Measurements from ENCODE around the gene SYNGR2. TPM values are rescaled to one million over a fixed set of nuclear protein-coding genes. Genes with fewer than 3 reads are reported as not detected.

SYNGR2 gene
- total and polyA plus RNA-seq, 9 of the 15 experiments (the other 6 are each of a cell fraction or from before 2014, with no cell fraction given), result 1.4 to 173 (median 87.8) TPM

DNA sequence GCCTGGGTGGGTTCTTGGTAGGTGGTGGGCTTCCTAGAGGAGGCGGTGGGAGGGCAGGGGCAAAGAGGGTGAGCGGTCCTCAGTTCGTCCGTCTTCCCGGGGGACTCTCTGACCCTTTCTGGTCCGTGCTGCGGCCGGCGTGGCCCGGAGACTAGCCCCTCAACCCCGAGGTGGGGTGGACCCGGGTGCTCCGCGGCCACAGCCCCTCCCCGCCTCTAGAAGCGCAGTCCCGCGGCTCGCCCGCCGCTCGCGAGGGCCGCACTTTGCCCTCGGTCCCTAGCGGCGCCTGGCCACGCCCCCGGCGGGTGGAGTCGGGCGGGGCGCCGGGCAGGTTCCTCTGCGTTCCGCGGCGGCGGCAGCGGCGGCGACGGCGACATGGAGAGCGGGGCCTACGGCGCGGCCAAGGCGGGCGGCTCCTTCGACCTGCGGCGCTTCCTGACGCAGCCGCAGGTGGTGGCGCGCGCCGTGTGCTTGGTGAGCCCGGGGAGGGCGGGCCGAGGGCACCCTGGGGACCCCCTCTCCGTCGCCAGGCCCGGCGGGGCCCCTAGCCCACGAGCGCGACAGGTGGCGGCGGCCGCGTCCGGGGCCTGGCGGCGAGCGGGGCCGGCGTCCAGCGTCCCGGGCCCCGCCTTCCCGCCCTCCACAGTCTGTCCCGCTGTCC lies at the start of gene SYNGR2 (continued):
- TF ChIP-seq CBX1 (IDR thresholded peaks at IDR 0.05; ENCODE audit: low read depth) (0 out of 2 replicates have a peak, but pooled peaks have one; percentile 50), ZBTB17 (CRISPR knock-in tag; IDR thresholded peaks at IDR 0.05) (0 out of 2 replicates have a peak, but pooled peaks have one; percentile 65), SPI1 (IDR thresholded peaks at IDR 0.05; ENCODE audit: borderline replicate concordance, low read depth, low read length) (peak; percentile 32; the same call in 1 of the 2 replicates), NEUROD1 (IDR thresholded peaks at IDR 0.05; ENCODE audit: borderline replicate concordance, low read depth, low read length, partially characterized antibody) (peak; percentile 54), ETV5 (CRISPR knock-in tag; IDR thresholded peaks at IDR 0.05; ENCODE audit: low read depth) (0 out of 2 replicates have a peak, but pooled peaks have one; percentile 25), TRIM28 (IDR thresholded peaks at IDR 0.05) (no peak), FUS (optimal IDR thresholded peaks at IDR 0.05; ENCODE audit: low read depth, low read length) (peak; percentile 46), NR4A1 (CRISPR knock-in tag; IDR thresholded peaks at IDR 0.05) (no peak), NR4A1 (tag; IDR thresholded peaks at IDR 0.05) (no peak), TBP (optimal IDR thresholded peaks at IDR 0.05; ENCODE audit: low read depth, low read length) (peak; percentile 52), ESRRA (IDR thresholded peaks at IDR 0.05; ENCODE audit: borderline replicate concordance, low read depth) (peak; percentile 42), BHLHE40 (IDR thresholded peaks at IDR 0.05; ENCODE audit: low read length) (0 out of 2 replicates have a peak, but pooled peaks have one; percentile 26), MAZ (CRISPR knock-in tag; conservative IDR thresholded peaks at IDR 0.05 in 1 of 2, IDR thresholded peaks at IDR 0.05 in 1 of 2) (peak; percentile 91 to 95), HNRNPL (IDR thresholded peaks at IDR 0.05; ENCODE audit: low read depth, low read length) (peak; percentile 64; the same call in 1 of the 2 replicates), U2AF1 (optimal IDR thresholded peaks at IDR 0.05; ENCODE audit: low read depth, low read length) (peak; percentile 48), ZFX (CRISPR knock-in tag; IDR thresholded peaks at IDR 0.05) (peak; percentile 73), SAP30 (IDR thresholded peaks at IDR 0.05; ENCODE audit: borderline replicate concordance, insufficient read depth, low read depth, low read length, poor library complexity, severe bottlenecking) (peak; percentile 44), CCNT2 (IDR thresholded peaks at IDR 0.05; ENCODE audit: borderline replicate concordance, extremely low read depth, insufficient read length, low read depth, low read length) (peak; percentile 89)
- TF ChIP-seq, protein P1, sequence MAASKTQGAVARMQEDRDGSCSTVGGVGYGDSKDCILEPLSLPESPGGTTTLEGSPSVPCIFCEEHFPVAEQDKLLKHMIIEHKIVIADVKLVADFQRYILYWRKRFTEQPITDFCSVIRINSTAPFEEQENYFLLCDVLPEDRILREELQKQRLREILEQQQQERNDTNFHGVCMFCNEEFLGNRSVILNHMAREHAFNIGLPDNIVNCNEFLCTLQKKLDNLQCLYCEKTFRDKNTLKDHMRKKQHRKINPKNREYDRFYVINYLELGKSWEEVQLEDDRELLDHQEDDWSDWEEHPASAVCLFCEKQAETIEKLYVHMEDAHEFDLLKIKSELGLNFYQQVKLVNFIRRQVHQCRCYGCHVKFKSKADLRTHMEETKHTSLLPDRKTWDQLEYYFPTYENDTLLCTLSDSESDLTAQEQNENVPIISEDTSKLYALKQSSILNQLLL (CRISPR knock-in tag; IDR thresholded peaks at IDR 0.05; ENCODE audit: borderline replicate concordance), result no peak
- TF ChIP-seq, protein P2, sequence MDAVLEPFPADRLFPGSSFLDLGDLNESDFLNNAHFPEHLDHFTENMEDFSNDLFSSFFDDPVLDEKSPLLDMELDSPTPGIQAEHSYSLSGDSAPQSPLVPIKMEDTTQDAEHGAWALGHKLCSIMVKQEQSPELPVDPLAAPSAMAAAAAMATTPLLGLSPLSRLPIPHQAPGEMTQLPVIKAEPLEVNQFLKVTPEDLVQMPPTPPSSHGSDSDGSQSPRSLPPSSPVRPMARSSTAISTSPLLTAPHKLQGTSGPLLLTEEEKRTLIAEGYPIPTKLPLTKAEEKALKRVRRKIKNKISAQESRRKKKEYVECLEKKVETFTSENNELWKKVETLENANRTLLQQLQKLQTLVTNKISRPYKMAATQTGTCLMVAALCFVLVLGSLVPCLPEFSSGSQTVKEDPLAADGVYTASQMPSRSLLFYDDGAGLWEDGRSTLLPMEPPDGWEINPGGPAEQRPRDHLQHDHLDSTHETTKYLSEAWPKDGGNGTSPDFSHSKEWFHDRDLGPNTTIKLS (IDR thresholded peaks at IDR 0.05; ENCODE audit: borderline replicate concordance, low read depth), result peak; percentile 41; the same call in 1 of the 2 replicates
- TF ChIP-seq, protein P3, sequence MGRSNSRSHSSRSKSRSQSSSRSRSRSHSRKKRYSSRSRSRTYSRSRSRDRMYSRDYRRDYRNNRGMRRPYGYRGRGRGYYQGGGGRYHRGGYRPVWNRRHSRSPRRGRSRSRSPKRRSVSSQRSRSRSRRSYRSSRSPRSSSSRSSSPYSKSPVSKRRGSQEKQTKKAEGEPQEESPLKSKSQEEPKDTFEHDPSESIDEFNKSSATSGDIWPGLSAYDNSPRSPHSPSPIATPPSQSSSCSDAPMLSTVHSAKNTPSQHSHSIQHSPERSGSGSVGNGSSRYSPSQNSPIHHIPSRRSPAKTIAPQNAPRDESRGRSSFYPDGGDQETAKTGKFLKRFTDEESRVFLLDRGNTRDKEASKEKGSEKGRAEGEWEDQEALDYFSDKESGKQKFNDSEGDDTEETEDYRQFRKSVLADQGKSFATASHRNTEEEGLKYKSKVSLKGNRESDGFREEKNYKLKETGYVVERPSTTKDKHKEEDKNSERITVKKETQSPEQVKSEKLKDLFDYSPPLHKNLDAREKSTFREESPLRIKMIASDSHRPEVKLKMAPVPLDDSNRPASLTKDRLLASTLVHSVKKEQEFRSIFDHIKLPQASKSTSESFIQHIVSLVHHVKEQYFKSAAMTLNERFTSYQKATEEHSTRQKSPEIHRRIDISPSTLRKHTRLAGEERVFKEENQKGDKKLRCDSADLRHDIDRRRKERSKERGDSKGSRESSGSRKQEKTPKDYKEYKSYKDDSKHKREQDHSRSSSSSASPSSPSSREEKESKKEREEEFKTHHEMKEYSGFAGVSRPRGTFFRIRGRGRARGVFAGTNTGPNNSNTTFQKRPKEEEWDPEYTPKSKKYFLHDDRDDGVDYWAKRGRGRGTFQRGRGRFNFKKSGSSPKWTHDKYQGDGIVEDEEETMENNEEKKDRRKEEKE (IDR thresholded peaks at IDR 0.05; ENCODE audit: borderline replicate concordance in 1 of 2, control insufficient read depth in 1 of 2, low read depth in 2 of 2, low read length in 1 of 2), result 0 out of 4 replicates have a peak, but pooled peaks of 1 of the 2 experiments have one; percentile 29

Data from K562 (cell line).